ENCODE measurements around the gene TMEM79.
A peak's percentile ranks its signal among the peaks of the same experiment; 100 is the strongest.

TMEM79 gene

DNA sequence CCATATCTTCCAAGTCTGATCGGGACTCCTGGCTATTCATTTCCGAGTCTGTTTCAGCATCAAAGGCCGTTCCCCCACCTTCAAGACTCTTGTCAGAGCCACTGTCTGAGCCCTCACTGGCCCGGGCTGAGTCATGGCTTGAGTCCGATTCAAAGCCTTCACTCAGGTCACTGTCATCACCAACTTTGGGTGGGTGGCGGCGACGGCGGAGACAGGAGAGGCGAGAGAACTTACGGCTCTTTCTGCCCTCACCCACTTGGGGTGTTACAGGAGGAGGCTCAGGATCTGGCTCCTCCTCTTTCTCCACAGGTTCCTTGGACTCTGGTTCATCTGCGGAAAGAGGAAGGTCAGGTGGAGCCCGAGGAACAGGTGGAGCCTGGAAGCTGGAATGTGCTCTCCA lies 18.1 kb upstream of the TMEM79 start:
- no peak overlapping the region for H3K4me3 ChIP-seq (ENCODE audit: low read length)
- H3K27me3 ChIP-seq (ENCODE audit: control insufficient read depth, insufficient read depth, low read length): no peaks in the 10 kb centered on the region
- H3K4me1 ChIP-seq (ENCODE audit: control insufficient read depth, insufficient read depth, low read length): peaks cover 15% of the 10 kb centered on the region
- H3K4me2 ChIP-seq (ENCODE audit: low read length): no peak overlapping the region
- H3K36me3 ChIP-seq (ENCODE audit: insufficient read depth, low read length): peaks cover 60% of the 10 kb centered on the region
- no peak overlapping the region for H3K9ac ChIP-seq (ENCODE audit: low read depth, low read length)
- H3K9me3 ChIP-seq (replicated peaks; ENCODE audit: low read length): no peaks in the 10 kb centered on the region

DNA sequence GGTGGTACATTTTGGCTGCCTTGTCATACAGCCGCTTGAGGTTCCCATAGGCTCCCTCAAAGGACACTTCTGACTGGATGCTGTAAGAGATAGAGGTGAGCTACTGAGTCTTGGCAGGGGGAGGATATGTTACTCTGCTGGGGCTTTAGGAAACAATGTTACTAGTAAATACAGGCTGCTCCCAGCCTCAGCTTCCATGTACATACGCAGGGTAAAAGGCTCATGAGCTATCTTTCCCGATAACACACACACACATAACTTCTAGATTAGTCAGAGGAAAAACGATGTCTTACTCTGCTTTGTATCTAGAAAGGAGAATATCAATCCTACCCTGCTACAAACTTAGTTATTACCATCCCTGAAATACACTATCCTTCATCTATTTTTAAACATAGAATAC lies 15.8 kb upstream of the TMEM79 start:
- H3K9me3 ChIP-seq (replicated peaks; ENCODE audit: low read length): no peaks in the 10 kb centered on the region
- H3K27me3 ChIP-seq (ENCODE audit: control insufficient read depth, insufficient read depth, low read length): no peaks in the 10 kb centered on the region
- no peak overlapping the region for H3K4me2 ChIP-seq (ENCODE audit: low read length)
- peaks cover 68% of the 10 kb centered on the region for H3K36me3 ChIP-seq (ENCODE audit: insufficient read depth, low read length)
- no peak overlapping the region for H3K9ac ChIP-seq (ENCODE audit: low read depth, low read length)
- peaks cover 5% of the 10 kb centered on the region for H3K4me1 ChIP-seq (ENCODE audit: control insufficient read depth, insufficient read depth, low read length)
- H3K4me3 ChIP-seq (ENCODE audit: low read length): no peak overlapping the region

DNA sequence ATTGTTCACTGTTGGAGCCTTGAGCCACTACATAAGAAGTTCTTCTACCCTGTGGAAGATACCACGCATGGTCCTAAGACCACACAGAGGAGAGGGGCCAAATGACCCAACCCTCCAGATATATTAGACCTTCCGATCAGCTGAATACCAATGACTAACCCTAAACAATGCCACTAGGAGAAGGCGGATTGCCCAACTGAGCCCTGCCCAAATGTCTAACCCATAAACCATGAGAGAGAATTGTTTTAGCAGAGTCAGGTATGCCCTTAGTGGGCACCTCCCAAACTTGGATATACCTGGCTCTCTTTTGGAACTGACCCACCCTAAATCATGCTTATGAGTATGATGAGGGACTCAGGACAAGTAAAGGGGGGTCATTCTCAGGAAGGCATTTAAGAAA lies 13.8 kb upstream of the TMEM79 start:
- Histone ChIP-seq H3K4me1 (ENCODE audit: control insufficient read depth, insufficient read depth, low read length) (no peaks in the 10 kb centered on the region), H3K9ac (ENCODE audit: low read depth, low read length) (no peak overlapping the region), H3K4me2 (ENCODE audit: low read length) (no peak overlapping the region), H3K27me3 (ENCODE audit: control insufficient read depth, insufficient read depth, low read length) (no peaks in the 10 kb centered on the region), H3K9me3 (replicated peaks; ENCODE audit: low read length) (no peaks in the 10 kb centered on the region), H3K36me3 (ENCODE audit: insufficient read depth, low read length) (peaks cover 74% of the 10 kb centered on the region), H3K4me3 (ENCODE audit: low read length) (no peak overlapping the region)

DNA sequence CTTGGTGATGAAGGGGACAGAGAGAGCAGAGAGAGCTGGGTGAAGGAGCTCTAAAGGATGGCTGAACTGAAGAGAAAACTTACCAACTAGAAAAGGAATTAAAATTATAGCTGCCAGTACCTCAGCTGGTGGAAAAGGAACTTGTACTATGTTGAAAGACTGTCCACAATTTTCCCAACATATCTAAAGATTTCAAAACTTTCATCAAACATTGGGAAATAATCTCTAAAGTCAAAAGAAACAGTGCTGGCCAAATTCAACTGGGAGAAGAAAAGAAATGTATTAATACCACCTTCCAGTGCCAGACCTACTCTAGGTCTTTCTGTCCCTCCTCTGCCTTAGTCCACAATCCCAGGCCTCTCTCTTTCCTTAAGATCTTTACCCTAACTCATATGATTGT lies 7.6 kb upstream of the TMEM79 start:
- peaks cover 9% of the 10 kb centered on the region for H3K4me1 ChIP-seq (ENCODE audit: control insufficient read depth, insufficient read depth, low read length)

DNA sequence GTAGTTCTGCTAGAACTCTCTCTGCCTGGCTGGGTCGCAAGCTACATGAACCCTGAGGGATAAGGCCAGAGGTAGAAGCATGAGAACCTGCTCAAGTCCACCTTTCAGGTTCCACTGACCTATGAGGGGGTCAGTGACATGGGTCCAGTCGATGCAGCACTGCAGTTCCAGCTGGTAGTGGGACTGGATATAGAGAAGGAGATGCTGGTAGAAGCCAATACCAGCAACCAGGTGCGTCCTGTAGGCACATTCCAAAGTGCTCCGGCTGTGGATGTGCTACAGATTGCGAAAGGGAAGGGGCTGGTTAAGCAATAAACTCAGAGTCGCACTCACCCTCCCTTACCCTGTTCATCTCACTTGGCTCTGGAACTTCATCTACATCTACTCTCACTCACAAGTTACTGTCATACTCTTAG lies 7.2 kb upstream of the TMEM79 start:
- Histone ChIP-seq H3K4me3 (ENCODE audit: low read length) (no peak overlapping the region), H3K4me2 (ENCODE audit: low read length) (no peak overlapping the region), H3K9me3 (replicated peaks; ENCODE audit: low read length) (no peaks in the 10 kb centered on the region), H3K4me1 (ENCODE audit: control insufficient read depth, insufficient read depth, low read length) (peaks cover 13% of the 10 kb centered on the region), H3K27me3 (ENCODE audit: control insufficient read depth, insufficient read depth, low read length) (no peaks in the 10 kb centered on the region), H3K9ac (ENCODE audit: low read depth, low read length) (no peak overlapping the region), H3K36me3 (ENCODE audit: insufficient read depth, low read length) (peaks cover 66% of the 10 kb centered on the region)

More for the DNA sequence above, 7.6 kb upstream of the TMEM79 start:
- no peak overlapping the region for H3K4me3 ChIP-seq (ENCODE audit: low read length)
- no peak overlapping the region for H3K9ac ChIP-seq (ENCODE audit: low read depth, low read length)
- H3K27me3 ChIP-seq (ENCODE audit: control insufficient read depth, insufficient read depth, low read length): no peaks in the 10 kb centered on the region
- no peaks in the 10 kb centered on the region for H3K9me3 ChIP-seq (replicated peaks; ENCODE audit: low read length)
- H3K4me2 ChIP-seq (ENCODE audit: low read length): no peak overlapping the region
- peaks cover 71% of the 10 kb centered on the region for H3K36me3 ChIP-seq (ENCODE audit: insufficient read depth, low read length)

DNA sequence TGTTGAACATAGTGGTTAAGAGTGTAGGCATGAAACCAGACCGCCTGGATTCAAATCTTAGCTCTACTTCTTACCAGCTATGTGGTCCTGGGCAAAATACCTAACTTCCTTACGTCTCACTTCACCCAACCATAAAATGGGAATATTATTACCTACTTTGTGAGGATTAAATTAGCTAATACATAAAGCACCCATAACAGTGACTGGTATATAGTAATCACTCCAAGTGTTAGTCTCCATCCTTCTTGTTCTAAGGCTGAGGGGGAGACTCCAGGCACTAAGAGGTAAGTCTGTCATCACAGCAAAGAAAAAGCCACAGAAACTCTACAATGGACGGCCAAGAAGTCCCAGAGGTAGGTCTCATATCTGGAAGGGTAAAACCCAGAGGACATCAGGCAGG lies 4.3 kb upstream of the TMEM79 start:
- peaks cover 28% of the 10 kb centered on the region for H3K4me1 ChIP-seq (ENCODE audit: control insufficient read depth, insufficient read depth, low read length)
- H3K9me3 ChIP-seq (replicated peaks; ENCODE audit: low read length): no peaks in the 10 kb centered on the region
- H3K27me3 ChIP-seq (ENCODE audit: control insufficient read depth, insufficient read depth, low read length): no peaks in the 10 kb centered on the region
- peaks cover 40% of the 10 kb centered on the region for H3K36me3 ChIP-seq (ENCODE audit: insufficient read depth, low read length)
- no peak overlapping the region for H3K4me2 ChIP-seq (ENCODE audit: low read length)
- H3K4me3 ChIP-seq (ENCODE audit: low read length): no peak overlapping the region
- H3K9ac ChIP-seq (ENCODE audit: low read depth, low read length): no peak overlapping the region

DNA sequence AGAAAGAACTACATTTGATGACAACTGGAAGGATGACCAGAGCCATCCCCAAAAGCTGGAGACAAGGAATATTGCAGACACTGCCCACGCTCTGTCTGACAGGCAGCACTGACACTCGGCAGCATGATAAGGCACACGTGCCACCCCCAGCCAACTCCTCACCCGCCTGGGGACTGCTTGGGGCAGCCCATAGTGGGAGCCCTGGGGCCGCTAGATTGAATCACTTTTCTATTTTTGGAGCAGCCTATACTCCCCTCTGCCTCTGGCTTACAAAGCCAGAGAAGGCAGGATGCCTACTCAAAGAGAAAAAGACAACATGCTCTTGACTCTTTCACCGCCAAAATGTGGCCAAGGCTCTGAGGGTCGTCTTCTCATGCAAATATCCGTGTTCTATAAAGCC lies 2.8 kb upstream of the TMEM79 start:
- no peaks in the 10 kb centered on the region for H3K27me3 ChIP-seq (ENCODE audit: control insufficient read depth, insufficient read depth, low read length)
- H3K9ac ChIP-seq (ENCODE audit: low read depth, low read length): peak overlapping the region; percentile 96
- H3K4me1 ChIP-seq (ENCODE audit: control insufficient read depth, insufficient read depth, low read length): peaks cover 34% of the 10 kb centered on the region
- no peaks in the 10 kb centered on the region for H3K9me3 ChIP-seq (replicated peaks; ENCODE audit: low read length)
- H3K4me3 ChIP-seq (ENCODE audit: low read length): peak overlapping the region; percentile 97
- peak overlapping the region; percentile 94 for H3K4me2 ChIP-seq (ENCODE audit: low read length)
- peaks cover 29% of the 10 kb centered on the region for H3K36me3 ChIP-seq (ENCODE audit: insufficient read depth, low read length)

DNA sequence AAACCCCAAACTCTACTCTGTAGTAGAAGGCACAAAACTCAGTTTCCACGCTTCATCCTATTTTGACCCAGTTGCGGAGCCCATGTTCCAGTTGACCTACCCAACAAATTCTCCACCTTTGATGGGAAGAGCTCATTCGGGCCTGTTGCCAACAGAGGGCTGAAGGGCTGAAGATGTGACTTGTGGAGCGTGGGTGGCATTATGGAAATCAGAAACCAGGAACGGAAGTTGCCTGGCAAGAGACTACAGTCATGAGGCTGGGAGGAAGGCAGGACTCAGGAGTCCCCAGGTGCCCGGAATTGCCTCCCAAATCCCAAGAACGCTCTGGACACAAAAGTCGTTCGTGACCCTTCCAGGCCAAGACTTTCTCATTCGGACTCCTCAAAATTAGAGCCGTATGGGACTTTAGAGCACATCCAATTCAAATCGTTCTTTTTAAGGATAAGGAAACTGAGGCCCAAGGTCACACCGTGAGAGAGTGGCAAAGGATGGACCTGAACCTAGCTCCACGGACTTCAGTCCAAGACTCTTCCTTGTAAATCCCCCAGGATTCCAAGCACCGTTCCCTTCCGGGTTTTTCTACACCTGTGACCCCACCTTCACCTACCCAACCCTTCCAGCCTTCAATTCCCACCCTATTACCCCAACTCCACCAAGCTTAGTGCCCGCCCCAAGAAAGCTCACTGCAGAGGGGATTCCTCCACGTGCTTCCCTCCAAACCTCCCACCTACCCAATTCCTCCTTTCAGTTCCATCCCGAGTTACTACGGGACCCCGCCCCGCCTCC lies 2.2 kb upstream of the TMEM79 start:
- Histone ChIP-seq H3K4me1 (ENCODE audit: control insufficient read depth, insufficient read depth, low read length) (peaks cover 34% of the 10 kb centered on the region), H3K9ac (ENCODE audit: low read depth, low read length) (peak overlapping the region; percentile 96), H3K4me2 (ENCODE audit: low read length) (peak overlapping the region; percentile 94), H3K36me3 (ENCODE audit: insufficient read depth, low read length) (peaks cover 23% of the 10 kb centered on the region), H3K9me3 (replicated peaks; ENCODE audit: low read length) (no peaks in the 10 kb centered on the region), H3K27me3 (ENCODE audit: control insufficient read depth, insufficient read depth, low read length) (no peaks in the 10 kb centered on the region), H3K4me3 (ENCODE audit: low read length) (peak overlapping the region; percentile 97)

DNA sequence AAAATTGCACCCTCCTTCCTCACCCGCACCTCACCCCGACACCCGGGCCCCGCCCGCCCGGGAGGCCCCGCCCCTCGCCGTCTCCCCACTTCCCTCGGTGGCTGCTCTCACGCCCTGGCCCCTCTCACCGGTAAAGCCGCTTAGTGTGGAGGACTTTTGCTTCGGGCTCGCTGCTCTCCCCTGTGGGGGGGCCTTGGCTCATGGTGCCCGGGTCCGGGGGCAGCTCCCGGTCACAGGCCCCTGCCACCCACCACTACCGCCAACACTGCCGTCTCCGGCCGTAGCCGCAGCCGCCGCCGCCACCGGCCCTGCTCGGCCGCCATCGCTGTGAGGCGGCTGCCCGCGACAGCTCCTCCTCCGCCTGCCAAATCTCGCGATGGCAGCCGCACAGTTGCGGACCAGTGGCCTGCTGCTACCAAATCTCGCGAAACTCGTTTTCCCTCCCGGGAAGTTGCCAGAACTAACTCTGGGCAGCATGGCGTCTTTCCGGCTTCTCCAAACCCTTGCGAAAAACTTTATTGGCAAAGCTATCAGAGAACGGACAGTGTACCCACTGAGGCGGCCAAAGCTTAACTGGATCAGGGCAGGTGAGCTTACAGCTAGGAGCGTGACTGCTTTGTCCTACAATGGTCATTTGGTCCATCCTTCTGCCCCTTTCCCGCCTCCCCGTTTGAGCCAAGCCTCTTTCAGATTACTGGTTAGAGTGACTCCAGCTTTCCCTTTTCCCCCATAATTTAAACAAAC lies 1.5 kb upstream of the TMEM79 start, which contains the start of gene SMG5:
Gene SMG5, minus strand, starts transcription at position 347 of the 744 bp plus-strand sequence. Its CDS starts 145 bp downstream, at position 202.
- Histone ChIP-seq H3K27me3 (ENCODE audit: control insufficient read depth, insufficient read depth, low read length) (no peaks in the 10 kb centered on the region), H3K4me2 (ENCODE audit: low read length) (peak within 1 kb of the TSS; percentile 94), H3K4me1 (ENCODE audit: control insufficient read depth, insufficient read depth, low read length) (peaks cover 34% of the 10 kb centered on the region), H3K9ac (ENCODE audit: low read depth, low read length) (peak within 1 kb of the TSS; percentile 96), H3K4me3 (ENCODE audit: low read length) (peak within 1 kb of the TSS; percentile 97), H3K36me3 (ENCODE audit: insufficient read depth, low read length) (peaks cover 17% of the 10 kb centered on the region), H3K9me3 (replicated peaks; ENCODE audit: low read length) (no peaks in the 10 kb centered on the region)

DNA sequence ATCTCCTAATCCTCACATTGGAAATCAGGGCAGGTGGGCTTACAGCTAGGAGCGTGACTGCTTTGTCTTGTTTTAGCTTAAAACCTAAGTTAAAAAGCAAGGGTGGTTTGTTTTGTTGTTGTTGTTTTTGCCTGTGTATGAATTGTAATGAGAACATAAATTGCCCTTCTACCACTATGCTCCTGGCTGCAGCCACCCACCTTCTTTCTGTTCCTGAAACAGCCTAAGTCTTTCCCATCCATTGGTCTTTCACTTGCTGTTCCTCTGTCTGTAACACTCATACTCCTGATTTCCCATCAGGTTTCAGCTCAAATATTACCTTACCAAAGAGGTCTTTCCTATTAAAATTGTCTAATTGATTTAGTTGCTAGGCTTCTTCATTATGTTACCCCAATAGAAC lies 604 bp upstream of the TMEM79 start:
- peaks cover 34% of the 10 kb centered on the region for H3K4me1 ChIP-seq (ENCODE audit: control insufficient read depth, insufficient read depth, low read length)
- peak overlapping the region; percentile 97 for H3K4me3 ChIP-seq (ENCODE audit: low read length)
- H3K4me2 ChIP-seq (ENCODE audit: low read length): peak overlapping the region; percentile 94
- no peaks in the 10 kb centered on the region for H3K9me3 ChIP-seq (replicated peaks; ENCODE audit: low read length)
- H3K27me3 ChIP-seq (ENCODE audit: control insufficient read depth, insufficient read depth, low read length): no peaks in the 10 kb centered on the region
- H3K9ac ChIP-seq (ENCODE audit: low read depth, low read length): peak overlapping the region; percentile 96
- H3K36me3 ChIP-seq (ENCODE audit: insufficient read depth, low read length): peaks cover 8% of the 10 kb centered on the region

DNA sequence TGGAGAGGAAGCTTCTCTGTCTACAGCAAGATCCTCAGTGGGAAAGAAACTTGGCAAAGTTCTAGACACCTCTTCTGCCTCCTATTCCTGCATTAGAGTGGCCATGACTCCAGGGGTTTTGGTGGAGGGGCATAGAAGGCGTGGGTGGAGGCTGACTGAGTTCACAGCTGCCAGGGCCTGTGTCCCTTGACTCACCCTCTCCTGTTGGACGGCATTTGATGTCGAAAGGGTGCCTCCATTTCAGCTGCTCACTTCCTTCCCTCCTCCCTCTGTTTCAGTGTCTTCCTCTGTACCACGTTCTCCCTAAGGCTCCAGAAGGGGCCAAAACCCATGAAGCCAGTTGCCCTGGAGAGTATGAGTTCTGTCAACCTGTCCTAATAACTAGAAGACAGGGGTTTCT lies 632 bp downstream of the TMEM79 start:
- Histone ChIP-seq H3K9ac (ENCODE audit: low read depth, low read length) (no peak overlapping the region), H3K27me3 (ENCODE audit: control insufficient read depth, insufficient read depth, low read length) (no peaks in the 10 kb centered on the region), H3K36me3 (ENCODE audit: insufficient read depth, low read length) (no peaks in the 10 kb centered on the region), H3K4me3 (ENCODE audit: low read length) (no peak overlapping the region), H3K4me2 (ENCODE audit: low read length) (no peak overlapping the region), H3K9me3 (replicated peaks; ENCODE audit: low read length) (no peaks in the 10 kb centered on the region), H3K4me1 (ENCODE audit: control insufficient read depth, insufficient read depth, low read length) (peaks cover 34% of the 10 kb centered on the region)

Measured in skeletal muscle satellite cell (primary cell).